HL-60 (cell line): ENCODE measurements around the gene ADD1.

Source experiments
- DNase-seq, 2 experiments: peaks; one replicate each; pipeline ENCODE4 v3.0.0-alpha.2; 2010 to 2020; ENCODE audit warnings: low read depth in 1 of 2, low spot score in 1 of 2
- H3K27ac ChIP-seq: fragments of 250-450 bp; sonication (Bioruptor Pico); replicated peaks from 2 replicates; pipeline ENCODE4 v1.5.1; 2020; ENCODE audit warnings: mild to moderate bottlenecking, moderate library complexity
- H3K27me3 ChIP-seq: fragments of 250-450 bp; sonication (Bioruptor Pico); 2 replicates; pipeline ENCODE4 v1.5.1; 2021; ENCODE audit warnings: mild to moderate bottlenecking, moderate library complexity; ENCODE audit not compliant: insufficient read depth, poor library complexity, severe bottlenecking
- H3K4me3 ChIP-seq: replicated peaks from 2 replicates; pipeline ENCODE4 v1.5.1; 2011; ENCODE audit warnings: mild to moderate bottlenecking, control low read depth, low read length; ENCODE audit not compliant: insufficient read depth
- GABPA ChIP-seq: IDR thresholded peaks from 2 replicates; pipeline ENCODE4 v1.6.1; 2012; ENCODE audit warnings: low read depth
- POLR2AphosphoS5 ChIP-seq: IDR thresholded peaks from 2 replicates; pipeline ENCODE4 v1.6.1; 2012; ENCODE audit warnings: low read depth
- REST ChIP-seq: IDR thresholded peaks from 2 replicates; pipeline ENCODE4 v1.6.1; 2012; ENCODE audit warnings: low read depth; ENCODE audit not compliant: insufficient replicate concordance
- SPI1 ChIP-seq: IDR thresholded peaks from 2 replicates; pipeline ENCODE4 v1.6.1; 2012; ENCODE audit warnings: low read depth, mild to moderate bottlenecking, borderline replicate concordance
- TF ChIP-seq, protein P1 (sequence below): IDR thresholded peaks from one replicate; pipeline ENCODE4 v1.5.1; 2011; ENCODE audit warnings: low read length, control low read depth, inconsistent platforms; ENCODE audit not compliant: insufficient read depth

ADD1 gene

DNA sequence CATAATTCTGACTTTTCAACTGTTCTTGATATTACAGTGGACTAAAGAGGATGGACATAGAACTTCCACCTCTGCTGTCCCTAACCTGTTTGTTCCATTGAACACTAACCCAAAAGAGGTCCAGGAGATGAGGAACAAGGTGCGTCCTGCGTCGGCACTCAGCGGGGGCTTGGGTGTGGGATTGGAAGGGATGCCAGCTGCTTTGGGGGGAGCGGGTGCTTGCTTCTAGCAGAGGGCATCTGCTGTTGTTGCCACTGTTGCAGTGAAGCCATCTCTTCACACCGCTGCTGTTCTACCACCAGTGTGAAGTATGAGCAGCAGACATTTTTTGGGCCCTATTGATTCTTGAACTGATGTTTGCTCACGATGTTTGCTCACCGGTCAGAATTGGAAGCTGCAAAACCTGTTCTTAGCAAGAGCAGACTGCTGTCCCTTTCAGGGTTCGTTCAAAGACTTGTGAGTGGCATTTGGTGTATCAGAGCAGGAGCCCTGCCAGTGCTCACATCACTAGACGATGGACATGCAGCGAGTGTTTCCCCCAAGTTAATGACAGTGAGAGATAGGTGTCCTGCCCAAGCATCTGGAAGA is 64.2 kb downstream of the ADD1 start:
- no peak overlapping the region for H3K4me3 ChIP-seq
- H3K27ac ChIP-seq: no peak overlapping the region
- TF ChIP-seq, protein P1, sequence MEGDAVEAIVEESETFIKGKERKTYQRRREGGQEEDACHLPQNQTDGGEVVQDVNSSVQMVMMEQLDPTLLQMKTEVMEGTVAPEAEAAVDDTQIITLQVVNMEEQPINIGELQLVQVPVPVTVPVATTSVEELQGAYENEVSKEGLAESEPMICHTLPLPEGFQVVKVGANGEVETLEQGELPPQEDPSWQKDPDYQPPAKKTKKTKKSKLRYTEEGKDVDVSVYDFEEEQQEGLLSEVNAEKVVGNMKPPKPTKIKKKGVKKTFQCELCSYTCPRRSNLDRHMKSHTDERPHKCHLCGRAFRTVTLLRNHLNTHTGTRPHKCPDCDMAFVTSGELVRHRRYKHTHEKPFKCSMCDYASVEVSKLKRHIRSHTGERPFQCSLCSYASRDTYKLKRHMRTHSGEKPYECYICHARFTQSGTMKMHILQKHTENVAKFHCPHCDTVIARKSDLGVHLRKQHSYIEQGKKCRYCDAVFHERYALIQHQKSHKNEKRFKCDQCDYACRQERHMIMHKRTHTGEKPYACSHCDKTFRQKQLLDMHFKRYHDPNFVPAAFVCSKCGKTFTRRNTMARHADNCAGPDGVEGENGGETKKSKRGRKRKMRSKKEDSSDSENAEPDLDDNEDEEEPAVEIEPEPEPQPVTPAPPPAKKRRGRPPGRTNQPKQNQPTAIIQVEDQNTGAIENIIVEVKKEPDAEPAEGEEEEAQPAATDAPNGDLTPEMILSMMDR: no peak
- no peak for TF ChIP-seq SPI1
- TF ChIP-seq GABPA: no peak
- no peak for TF ChIP-seq POLR2AphosphoS5
- no peak for TF ChIP-seq REST
- no peaks in the 10 kb centered on the region for H3K27me3 ChIP-seq
- no peak for DNase-seq

DNA sequence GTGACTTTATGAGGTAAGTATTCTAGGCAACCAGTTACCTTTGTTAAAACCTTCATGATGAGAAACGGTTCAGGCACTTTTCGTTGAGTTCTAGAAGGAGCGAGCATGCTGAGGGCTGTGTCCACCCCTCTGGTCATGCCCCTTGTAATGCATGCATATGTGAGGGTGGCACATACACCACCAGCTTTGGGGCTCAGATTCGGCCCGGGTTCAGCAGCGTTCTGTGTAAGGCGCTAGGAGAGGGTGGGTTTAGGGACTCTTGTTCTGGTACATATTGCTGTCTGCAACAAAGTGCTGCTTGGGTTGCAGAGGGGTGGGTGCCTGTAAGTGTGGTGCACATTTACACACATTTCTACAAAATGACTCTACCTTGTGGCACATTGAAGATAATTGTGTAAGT is 65.0 kb downstream of the ADD1 start:
- no peak overlapping the region for H3K4me3 ChIP-seq
- no peak overlapping the region for H3K27ac ChIP-seq
- no peak for DNase-seq
- TF ChIP-seq, protein P1: no peak
- TF ChIP-seq GABPA (no peak), SPI1 (no peak), REST (no peak), POLR2AphosphoS5 (no peak)
- no peaks in the 10 kb centered on the region for H3K27me3 ChIP-seq

GRCh38 chr4:2909583-2909982 is 65.9 kb downstream of the ADD1 start:
- no peak overlapping the region for H3K27ac ChIP-seq
- TF ChIP-seq GABPA (no peak), REST (no peak), POLR2AphosphoS5 (no peak), SPI1 (no peak)
- TF ChIP-seq, protein P1: no peak
- no peak for DNase-seq
- no peak overlapping the region for H3K4me3 ChIP-seq
- H3K27me3 ChIP-seq: no peaks in the 10 kb centered on the region
